HG02623 (cell line): ENCODE measurements around the gene PPP1R2C.

Source experiments
- ATAC-seq: cut with Tn5 transposase; IDR thresholded peaks from one replicate; pipeline ENCODE4 v1.9.1; 2021; ENCODE audit warnings: moderate library complexity; ENCODE audit not compliant: unreplicated experiment

PPP1R2C gene

DNA sequence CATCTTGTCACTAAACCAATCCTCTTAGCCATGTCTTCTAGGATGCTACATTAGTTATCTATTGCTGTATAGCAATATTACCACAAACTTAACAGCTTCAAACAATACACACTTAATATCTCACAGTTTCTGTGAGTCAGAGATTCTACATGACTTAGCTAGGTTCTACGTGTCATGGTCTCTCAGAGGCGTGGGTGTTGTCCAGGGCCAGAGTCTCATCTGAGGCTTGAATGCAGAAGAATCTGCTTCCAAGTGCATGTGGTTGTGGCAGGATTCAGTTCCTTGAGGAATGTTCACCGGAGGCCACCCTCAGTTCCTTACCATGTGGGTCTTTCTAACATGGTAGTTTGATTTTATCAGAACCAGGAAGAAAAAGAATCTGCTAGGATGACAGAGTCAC is 26.4 kb downstream of the PPP1R2C start:
- ATAC-seq: no peak

DNA sequence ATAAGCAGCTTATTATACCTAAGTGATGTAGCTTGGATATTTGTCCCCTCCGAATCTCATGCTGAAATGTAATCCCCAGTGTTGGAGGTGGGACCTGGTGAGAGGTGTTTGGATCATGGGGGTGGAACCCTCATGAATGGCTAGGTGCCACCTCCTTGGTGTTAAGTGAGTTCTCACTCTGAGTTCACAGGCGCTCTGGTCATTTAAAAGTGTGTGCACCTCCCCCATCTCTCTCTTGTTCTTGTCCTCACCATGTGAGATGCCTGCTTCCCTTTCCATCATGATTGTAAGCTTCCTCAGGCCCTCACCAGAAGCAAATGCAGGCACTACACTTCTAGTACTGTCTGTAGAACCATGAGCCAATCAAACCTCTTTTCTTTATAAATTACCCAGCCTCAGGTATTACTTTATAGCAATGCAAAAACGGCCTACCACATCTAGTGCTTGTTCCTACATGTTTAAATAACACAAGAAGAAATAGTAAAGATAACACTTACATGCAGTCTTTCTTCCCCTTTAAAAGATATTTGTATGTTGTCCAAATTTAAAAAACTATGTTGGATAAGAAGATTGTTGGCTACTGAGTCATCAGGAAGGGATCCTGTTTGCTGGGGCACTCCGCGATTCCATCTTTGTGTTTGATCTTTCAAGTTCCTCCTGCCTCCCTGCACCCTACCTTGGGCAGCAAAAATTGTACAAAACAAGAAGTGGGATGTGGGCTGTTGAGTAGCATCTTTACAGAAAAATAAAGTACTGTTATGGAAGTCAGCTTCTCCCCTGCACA is 29.7 kb downstream of the PPP1R2C start:
- ATAC-seq: no peak

DNA sequence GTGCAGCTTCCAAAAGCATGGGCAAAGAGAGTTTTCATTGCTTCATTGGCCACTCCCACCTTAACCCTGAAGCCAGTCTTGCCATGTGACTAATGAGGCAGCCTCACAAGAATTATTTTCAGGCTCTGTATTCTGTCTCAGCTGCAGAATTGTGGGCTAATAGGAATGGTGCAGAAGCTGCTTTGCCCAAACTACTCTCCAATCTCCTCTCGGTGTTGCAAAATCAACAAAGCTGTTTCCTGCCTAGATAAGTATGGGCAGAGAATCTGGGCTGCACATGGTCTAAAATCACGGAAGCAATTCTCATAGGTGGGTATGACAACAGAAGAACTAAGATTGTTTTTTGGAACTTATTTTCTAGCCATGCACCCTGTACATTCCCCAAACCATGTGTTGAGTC is 31.4 kb downstream of the PPP1R2C start:
- ATAC-seq: no peak

DNA sequence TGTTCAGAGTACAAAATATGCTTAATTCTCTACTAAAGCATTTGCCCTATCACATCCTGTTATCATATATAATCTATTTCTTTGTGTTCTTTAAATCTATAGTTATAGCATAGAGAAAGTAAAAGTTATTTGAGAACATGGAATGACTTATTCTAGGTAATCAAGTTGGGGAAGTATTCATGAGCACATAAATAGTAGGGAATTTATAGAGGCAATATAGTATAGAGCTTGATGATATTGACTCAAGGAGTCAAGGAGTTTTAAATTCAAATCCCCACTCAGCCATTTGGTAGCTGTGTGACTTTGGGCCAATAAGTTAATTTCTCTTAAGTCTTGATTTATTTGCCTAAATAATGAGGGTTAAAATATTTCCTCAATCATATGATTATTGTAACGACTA is 37.5 kb downstream of the PPP1R2C start:
- no peak for ATAC-seq

DNA sequence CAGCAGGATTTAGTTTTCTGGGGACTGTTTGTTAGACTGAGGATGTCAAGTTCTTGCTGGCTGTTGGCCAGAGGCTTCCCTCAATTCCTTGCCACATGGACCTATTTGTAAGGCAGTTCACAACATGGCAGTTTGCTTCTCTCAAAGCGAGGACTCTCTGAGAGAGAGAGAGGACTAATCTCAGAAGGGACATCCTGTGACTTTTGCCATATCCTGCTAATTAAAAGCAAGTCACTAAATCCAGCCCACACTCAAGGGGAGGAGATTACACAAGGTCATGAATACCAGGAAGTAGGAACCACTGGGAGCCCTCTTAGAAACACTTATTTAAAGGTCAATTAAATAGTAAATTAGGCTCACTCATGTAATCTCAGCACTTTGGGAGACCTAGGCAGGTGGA is 38.2 kb downstream of the PPP1R2C start:
- no peak for ATAC-seq

DNA sequence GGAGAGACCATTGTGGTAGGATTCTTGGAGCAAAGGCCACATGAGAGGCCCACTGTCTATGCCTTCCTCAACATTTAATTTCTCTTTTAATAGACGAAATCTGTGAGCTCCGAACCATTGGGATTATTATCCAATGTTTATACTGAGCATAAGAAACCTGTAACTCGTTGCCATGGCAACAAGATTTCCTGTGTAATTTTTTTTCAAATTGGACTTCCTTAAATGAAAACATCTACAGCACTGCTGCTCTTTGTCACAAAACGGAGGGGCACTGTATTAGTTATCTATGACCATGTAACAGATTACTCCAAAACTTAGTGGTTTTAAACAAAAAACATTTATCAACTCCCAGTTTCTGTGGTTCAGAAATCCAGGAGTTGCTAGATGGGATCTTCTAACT is 38.7 kb downstream of the PPP1R2C start:
- ATAC-seq: no peak

DNA sequence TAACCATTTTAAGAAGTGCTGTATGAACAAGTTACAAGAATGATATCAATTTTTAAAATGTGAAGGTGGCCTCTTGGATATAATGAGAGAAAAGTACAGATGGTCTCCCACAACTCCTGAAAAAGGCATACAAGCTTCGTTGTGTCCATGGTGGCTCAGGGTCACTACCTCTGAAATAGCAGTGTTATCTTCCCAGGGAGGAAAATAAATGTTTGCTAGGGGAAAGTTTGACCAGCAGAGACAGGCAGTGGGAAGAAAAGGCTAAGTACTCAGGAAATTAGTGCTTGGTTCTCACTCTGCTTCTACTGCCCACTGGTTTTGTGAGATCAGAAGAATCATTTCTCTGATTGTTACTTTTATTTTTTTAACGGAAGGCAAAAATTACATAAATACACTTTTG is 39.4 kb downstream of the PPP1R2C start:
- ATAC-seq: no peak

DNA sequence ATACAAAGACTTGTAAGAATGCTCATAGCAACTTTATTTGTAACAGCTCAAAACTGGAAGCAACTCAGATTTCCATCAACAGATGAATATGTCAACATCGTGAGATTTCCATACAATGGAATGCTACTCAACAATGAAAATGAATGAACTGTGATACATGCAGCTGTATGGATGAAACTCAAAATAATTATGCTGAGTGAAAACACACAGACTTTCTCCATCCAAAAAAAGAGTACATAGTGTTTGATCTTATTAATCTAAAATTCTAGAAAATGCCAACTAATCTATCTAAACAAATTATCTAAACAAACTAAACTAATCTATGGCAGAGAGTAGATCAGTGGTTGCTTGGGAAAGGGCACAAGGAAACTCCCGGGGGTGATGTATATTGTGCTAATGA is 42.7 kb downstream of the PPP1R2C start:
- ATAC-seq: no peak

DNA sequence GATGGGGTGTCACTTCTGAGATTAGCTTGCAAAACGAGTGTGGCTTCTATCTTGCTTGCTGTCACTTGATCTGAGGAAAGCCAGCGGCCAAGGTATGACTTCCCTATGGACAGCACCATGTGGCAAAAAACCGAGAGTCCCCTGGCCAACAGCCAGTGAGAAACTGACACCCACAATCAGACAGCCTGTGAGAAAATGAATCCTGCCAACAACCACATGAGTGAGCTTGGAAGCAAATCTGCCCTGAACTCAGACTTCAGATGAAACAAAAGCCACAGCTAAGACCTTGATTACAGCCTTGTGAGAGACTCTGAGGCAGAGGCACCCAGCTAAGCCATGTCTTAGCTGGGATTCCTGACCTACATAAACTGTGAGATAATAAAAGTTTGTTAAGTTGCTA is 45.5 kb downstream of the PPP1R2C start:
- no peak for ATAC-seq
